Activated CD4-positive, alpha-beta T cell treated with anti-CD3 and anti-CD28 coated beads for 4 hours (primary cell): Measurements from ENCODE around the gene MCTP1.

Source experiments
- DNase-seq, 2 donors: peaks; one replicate each; pipeline ENCODE4 v3.0.0-alpha.2; 2020

The MCTP1 gene

DNA sequence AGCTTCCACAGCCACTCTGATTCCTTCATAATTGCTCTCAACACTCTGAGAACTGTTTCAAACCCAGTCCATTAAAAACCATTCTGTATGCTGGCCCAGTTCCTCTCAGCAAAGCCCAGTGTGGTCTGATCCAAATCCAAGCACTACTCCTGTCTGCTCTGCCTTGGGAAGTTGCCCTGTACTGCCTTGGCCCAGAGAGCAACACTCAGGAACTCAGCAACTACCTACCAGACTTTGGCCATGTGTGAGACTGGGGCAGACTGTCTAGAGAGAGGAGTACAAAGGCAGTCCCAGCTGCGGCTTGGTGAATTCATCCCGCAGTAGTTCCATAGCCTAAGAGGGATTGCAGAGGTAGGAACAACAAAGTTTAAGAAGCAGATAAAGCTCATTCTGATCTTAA is 214.4 kb downstream of the MCTP1 start:
- DNase-seq: no peak

GRCh38 chr5:95069948-95070347 is 214.9 kb downstream of the MCTP1 start:
- no peak for DNase-seq

- DNase-seq: no peak
Measured at GRCh38 chr5:95069021-95069420, 215.9 kb downstream of the MCTP1 start.

DNA sequence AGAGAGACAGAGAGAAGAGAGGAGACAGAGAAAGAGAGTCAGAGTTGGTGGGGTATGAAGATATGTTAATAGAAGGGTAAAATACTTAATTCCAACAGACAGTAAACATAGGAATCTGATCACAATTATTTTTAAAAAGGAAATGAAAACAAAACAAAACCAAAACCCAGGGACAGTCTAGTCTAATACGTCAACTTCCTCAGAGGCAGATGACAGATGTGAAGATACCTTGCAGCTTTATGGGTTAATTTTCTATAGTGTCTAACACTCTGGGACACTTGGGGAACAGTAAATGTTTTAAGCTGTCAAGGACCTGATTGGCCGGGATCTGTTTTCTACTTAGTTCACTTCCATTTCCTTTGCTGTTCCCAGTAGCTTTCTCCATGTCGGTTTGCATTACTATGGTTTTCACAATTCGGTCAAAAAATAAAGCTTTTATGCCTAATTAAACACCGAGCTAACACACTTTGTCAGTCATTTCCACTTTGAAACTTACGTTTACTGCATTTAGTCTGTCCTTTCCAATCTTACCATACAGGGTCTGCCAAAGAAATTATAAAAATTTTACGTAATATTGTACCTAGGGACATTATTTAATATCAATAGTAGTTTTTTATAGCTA is 216.5 kb downstream of the MCTP1 start:
- DNase-seq: no peak

- DNase-seq: no peak
Measured at GRCh38 chr5:95066048-95066447, 218.8 kb downstream of the MCTP1 start.

GRCh38 chr5:95063492-95063891 is 221.4 kb downstream of the MCTP1 start:
- DNase-seq: no peak

DNA sequence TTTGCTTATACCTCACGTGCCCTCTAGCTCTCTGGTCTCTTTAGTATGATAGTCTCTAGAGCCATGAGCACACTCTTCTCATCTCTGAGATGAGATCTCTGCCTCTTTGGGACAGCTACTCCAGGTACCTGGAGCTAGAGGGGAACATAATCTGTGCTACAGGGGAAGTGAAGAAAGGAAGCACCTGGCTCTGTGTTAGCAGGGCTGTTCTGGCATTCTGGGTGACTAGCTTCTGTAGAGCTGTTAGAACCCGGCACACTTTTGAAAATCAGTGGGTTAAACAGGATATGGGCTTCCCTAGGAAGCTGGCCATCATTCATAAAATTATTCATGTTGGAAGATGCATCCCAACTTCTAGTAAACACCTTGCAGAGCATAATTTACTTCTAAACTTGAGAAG is 224.8 kb downstream of the MCTP1 start:
- DNase-seq: no peak

DNA sequence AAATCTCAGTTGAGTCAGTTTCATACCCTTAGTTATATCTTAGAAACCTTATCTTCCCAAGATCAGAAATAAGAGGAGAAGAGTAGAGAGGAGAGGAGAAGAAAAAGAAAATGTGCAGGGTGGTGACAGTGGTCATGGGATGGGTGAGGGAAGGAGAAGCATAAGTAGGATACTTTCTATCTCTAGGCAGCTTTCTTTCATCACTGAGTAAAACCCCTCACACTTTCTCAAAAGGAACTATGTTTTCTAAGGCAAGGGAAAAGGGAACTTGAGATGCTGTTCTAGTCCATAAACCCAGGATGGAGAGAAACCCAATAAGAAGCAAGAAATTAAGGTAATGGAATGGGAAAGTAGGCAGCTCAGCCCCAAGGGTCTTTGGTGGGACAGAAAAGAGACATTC is 225.3 kb downstream of the MCTP1 start:
- no peak for DNase-seq

DNA sequence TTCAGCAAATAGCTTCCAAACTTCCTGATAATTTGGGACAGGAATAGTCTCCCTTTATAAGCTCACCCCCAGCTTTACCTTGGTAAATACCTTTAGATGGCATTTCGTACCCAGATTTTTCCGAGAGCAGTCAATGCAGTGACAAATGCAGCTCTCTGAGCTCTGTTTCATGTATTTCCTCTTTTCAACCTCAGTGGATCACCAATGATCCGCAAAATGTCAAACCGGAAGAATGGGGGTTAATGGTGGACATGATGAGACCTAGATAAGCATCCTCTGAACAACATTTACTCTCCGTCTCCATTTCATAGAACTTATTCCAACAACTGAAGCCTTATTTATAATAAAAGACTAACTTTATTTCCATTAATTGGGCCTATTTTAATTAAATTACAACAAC is 227.3 kb downstream of the MCTP1 start:
- DNase-seq: no peak

DNA sequence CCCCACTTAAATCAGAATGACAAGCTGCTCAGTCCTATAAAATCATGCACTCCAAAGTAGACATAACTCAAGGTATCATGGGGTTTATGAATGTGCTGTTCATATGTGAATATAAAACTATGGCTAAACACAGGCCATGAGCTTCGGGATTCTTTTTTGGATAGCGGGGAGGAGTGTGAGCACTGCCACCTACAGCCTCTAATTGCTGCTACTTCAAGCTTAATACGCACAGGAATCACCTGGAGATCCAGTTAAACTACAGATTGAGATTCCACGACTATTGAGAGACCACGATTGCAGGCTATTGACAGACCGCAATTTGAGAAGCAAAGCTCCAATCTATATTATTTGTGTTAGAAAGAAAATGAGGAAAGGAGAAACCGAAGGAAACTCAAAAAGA is 231.6 kb downstream of the MCTP1 start:
- no peak for DNase-seq

DNA sequence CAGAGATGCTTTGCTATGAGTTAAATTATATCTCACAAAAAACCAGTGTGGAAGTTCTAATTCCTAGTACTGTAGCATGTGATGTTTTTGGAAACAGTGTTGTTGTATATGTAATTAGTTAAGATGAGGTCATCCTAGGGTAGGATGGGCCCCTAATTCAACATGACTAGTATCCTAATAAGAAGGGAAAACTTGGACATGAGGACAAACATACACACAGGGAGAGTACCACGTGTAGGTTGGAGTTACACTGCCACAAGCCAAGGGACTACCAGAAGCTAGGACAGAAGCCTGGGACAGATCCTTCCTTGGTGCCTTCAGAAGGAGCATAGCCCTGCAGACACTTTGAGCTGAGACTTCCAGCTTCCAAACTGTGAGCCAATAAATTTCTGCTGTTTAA is 234.2 kb downstream of the MCTP1 start:
- DNase-seq: no peak

DNA sequence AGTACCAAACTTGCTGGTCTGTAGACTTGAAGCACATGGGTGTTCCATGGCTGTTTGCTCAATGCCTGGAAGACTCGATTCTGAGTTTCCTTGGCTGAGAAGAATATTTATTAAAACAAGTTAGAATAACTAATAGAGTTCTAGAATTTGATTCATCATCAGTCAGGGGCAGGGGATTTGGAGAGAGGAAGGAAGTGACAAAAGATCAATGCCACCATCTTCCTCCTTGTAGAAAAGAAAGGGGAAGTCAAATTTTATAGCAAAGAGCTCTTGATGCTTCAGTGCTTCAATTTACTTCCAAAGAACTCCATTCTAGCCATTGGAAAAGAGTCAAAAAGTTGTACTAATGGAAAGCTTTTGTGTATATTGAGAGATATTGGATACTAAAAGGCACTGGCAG is 236.3 kb downstream of the MCTP1 start:
- DNase-seq: no peak

DNA sequence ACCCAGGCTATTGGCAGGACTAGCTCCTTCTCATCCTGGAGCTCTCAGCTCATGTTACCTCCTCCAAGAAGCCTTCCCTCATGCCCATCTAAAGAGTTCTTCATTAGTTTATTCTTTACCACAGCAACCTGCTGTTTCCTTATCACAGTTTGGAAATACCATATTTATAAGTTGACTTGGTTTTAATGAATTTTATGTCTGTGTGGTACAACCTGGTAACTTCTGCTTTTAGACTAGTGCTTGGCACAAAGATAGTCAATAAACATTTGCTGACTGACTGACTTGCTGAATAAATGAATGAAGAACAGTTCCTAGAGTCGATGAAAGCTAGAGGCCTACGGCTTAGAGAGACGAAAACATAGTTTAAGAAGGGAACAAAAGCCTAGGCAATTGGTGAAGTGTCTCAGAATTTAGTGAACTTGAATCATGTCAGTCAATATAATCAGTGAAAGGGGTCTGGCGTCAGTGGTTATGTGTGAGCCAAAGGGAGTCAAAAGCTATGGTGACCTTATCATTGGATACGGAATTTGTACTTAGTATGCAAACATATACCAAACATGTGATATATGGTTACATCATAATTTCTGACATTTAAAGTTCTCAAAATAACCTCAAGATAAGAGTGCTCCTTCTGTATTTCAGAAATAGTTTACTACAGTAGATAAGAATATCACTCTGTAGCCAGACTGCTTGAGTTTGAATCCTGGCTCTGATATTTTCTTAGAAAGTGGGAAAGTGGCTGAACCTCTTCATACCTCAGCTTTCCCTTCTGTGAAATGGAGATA is 239.5 kb downstream of the MCTP1 start:
- no peak for DNase-seq

DNA sequence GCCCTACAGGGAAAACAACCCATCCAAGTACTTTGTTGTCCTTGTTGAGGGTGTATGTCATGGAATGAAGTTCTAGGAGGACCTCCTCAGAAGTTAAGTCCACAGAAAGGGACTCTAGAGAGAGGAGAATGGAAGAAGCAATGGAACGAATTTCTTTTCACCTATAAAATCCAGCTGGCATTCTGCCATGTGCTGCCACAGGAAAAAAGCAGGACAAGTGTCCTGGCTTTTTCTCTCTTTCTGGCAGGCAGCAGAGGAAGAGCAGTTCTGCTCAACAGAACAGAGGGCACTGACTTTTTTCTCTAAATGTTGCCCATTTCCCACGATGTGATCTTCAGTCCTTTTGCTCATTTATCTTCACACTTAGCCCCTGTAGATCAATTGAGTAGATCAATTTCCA is 240.8 kb downstream of the MCTP1 start:
- no peak for DNase-seq

DNA sequence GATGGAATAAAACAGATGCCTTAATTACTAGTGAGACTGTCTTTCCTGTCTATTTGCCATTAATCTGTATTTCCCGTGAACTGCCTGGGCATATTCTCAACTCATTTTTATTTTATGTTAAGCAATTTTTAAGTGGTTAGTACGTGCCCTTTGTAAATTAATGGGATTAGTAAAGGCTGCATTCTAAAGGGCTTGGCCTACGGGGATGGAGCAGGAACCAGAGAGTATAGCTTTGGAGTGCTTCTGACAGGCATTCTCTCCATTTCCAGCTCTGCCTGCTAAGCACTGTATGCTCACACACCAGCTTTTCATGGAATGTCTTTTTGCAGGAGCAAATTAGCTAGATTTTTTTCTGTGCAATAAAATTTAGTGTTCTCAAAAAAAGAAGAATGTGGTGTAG is 241.2 kb downstream of the MCTP1 start:
- DNase-seq: no peak

- no peak for DNase-seq
Measured at GRCh38 chr5:95043234-95043633, 241.7 kb downstream of the MCTP1 start.

DNA sequence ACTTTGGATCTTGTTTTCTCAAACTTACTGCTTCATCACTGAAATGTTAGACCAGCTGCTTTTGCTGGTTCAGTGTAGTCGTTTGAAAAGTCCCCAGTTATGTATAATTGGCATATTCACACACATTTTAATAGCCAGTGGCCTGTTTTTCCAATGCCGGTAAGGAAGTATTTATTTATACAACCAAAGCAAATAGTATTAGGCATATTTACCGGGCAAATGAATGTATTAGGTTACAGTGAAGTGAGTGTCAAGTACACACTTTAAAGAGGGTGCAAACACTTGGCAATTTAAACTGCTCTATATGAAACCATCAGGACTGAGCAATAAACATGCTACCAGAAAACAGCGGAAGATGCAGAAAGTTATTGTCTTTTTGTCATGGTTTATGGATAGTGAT is 242.9 kb downstream of the MCTP1 start:
- DNase-seq: no peak

GRCh38 chr5:95035891-95036685 is 248.8 kb downstream of the MCTP1 start:
- DNase-seq: no peak

- DNase-seq: no peak
Measured at GRCh38 chr5:95032801-95033200, 252.1 kb downstream of the MCTP1 start.

GRCh38 chr5:95029569-95030366 is 255.1 kb downstream of the MCTP1 start:
- DNase-seq: no peak

- no peak for DNase-seq
Measured at GRCh38 chr5:95027775-95028174, 257.1 kb downstream of the MCTP1 start.

DNA sequence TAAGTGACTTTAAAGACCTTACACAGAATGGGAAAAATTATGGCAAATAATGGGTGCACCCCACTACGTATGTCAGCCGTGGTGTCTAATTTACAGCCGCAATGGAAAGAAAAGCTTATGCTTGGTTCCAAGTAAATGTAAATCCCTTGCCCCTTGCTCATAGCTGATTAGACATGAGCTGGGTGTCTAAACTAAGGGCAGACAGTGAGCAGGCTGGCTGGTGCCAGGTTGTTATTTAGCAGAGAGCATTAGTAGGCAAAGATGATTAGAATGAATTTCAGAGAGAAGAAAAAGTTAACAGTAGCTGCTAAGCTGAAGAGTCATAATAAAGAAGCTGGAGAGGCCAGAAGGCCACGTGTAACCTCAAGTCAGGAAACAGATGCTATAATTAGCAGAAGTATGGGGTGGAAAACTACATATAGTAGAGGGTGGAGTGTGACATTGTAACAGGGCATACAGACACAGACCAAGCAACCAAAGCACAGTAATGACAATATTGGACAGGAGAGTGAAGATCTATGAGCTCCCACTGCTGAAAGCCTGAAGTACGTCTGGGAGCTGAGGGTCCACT is 257.7 kb downstream of the MCTP1 start:
- no peak for DNase-seq

DNA sequence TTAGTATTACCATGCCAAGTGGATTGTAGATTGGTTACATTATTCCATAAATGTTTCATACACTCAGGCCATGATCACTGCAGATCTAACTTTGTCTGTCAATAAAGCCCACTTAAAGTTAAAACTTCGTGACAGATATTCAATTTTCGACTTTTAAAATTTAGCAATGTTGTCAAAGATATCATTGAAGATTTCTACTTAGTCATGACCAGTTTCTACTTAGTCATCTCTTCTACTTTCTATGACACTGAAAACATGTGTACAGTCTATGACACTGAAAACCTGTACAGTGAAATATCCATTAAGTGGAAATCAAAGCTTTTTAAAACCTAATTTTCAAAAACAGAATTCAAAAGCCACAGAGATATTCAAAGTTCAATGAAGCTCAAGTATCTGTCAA is 258.2 kb downstream of the MCTP1 start:
- DNase-seq: no peak
